SKM-1 (cell line): Measurements from ENCODE around the gene GPR160.

Experiments used
- DNase-seq: peaks from one replicate; lab custom pipeline; 2025; ENCODE audit not compliant: unreplicated experiment; lab: John Stamatoyannopoulos, UW

Gene GPR160

DNA sequence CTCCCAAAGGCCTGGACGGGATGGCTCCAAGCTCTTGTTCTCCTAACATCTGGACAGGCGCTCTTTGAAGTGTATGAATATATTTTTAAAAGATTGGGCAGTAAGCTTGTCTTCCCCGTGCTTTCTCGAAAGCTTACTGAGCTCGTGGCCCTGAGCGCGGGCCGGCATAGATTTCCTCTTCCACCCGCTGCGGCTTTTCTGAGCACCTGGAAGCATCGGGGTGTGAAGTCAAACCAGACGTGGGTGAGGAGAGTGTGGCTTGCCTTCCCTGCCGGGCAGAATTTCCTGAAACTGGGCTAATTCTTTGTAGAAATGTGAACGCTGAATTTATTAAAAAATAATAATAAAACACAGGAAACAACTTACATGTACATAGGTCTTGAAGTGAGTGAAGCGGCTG is 25.9 kb downstream of the GPR160 start:
- no peak for DNase-seq

DNA sequence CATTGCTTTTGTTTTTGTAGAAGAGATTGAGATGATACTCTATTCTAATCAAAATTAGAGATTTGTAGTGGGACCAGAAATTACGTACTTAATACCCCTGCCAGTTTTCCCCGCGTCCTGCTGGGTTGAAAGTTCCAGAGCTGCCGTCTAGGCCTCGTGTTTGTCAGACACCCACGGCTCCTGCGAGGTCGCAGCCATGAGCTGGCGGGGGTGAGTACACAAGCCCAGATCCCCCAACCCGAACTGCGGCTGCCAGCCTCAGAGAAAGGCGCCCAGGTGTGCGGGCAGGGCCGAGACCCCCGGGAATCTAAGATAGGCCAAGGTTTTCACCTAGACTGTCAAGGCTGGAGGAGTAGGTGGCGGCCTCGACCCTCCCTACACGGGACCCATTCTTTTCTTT is 26.3 kb downstream of the GPR160 start:
- no peak for DNase-seq

DNA sequence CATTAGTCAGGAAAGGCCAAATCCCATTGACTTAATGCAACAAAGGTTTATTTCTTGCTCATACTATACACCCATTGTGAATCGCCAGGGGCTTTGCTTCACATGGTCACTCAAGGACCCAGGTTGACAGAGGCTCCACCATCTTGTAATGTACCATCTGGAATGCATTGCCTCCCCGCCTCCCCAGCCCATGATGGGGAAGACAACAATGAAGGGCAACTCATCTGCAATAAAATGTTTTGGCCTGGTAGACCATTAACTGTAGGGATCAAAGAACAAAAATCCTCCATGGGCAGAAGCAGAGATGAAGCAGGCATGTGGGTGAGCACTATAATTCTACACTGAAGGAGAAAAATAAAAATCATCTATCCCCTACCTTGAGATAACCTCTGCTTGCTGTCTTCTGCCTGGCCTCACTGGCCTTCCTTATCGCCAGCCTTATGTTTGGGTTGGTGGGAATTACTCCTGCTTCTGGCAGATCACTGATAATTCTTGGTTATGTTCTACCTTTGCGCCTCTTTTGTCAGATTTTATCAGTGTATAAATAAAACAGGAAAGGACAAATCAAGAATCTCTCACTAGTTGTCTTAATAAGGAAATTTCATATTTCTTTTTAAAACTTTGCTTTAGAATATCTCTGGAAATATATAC is 37.8 kb downstream of the GPR160 start:
- no peak for DNase-seq

DNA sequence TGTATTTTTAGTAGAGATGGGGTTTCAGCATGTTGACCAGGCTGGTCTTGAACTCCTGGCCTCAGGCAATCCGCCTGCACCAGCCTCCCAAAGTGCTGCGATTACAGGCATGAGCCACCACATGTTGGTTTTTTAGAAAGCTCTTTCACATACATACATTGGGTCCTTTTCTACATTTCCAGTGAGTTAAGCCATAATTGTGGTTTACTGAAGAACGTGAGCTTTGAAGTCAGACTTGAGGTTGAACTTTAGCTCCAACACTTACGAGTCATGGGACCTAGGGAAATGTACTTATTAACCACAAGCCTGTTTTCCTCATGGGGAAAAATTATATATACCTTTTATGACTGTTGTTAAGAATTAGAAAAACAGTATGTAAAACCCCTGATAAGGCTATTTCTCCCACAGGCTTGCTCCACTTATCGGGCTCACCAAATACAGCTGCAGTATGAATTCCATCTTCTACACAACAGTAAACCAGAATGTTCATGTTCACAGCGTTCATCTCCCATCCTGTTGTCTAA is 39.0 kb downstream of the GPR160 start:
- DNase-seq = no peak

DNA sequence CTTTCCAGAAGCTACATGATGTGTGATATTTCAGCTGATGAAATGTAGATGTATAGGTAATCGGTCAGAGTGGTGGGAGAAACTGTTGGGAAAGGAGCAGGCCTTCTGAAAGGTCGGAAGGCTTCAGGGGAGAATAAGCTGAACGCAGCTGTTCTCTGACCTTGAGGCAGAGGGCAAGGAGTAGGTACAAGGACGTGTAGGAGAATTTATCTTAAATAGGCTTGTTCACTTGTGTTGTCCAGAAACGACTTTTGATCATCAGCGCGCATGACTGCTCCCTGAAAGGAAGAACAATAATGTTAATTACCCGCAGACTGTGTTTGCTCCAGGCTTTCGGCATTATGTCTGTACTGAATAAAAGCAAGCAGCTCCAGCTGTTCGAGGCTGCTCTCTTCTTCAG is 39.6 kb downstream of the GPR160 start:
- no peak for DNase-seq

DNA sequence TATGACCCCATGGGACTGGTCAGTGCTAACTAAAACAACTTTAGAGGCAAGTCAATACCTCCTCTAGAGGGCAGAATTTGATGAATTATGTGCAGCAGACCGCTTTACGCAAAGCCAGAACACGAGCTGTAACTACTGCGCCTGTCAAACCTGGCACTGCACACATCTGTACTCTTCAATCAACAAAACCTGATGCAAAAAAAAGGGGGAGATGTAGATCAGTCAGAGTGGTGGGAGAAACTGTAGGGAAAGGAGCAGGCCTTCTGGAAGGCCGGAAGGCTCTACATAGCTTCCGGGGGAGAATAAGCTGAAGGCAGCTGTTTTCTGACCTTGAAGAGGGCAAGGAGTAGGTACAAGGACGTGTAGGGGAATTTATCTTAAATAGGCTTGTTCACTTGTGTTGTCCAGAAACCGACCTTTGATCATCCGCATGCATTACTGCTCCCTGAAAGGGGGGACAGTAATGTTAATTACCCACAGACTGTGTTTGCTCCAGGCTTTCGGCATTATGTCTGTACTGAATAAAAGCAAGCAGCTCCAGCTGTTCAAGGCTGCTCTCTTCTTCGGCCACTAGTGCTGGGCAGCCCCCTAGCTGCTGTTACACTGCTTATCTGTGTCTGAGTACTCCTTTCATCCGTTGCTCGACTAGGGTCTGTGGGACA is 41.0 kb downstream of the GPR160 start:
- DNase-seq = no peak

DNA sequence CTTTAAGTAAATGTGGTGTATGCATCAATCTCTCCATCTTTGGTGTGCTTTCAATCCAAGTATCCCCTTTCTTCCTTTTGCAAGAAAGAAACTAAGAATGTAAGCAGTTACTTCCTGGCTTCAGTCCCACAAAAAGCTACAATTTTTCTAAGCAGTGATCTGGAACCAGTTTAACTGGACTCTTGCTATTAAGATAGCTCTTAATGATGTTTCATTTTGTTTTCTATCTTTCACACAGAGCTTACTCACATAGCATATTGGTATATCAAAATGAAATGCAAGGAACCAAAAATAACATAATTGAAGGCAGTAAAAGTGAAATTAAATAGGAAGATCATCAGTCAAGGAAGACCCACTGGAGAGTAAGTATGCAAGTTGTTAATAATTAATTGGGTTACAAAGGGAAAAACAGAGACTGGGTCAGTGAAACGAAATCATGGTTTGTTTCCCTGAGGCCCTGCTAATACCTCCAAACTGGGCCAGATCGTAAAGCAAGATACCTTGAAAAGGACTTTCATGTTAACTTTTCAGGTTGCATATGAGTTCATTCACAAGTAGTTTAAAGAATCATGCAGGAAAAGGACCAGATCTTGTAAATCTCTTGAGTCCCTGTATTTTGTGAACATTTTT is 41.9 kb downstream of the GPR160 start:
- DNase-seq = no peak

DNA sequence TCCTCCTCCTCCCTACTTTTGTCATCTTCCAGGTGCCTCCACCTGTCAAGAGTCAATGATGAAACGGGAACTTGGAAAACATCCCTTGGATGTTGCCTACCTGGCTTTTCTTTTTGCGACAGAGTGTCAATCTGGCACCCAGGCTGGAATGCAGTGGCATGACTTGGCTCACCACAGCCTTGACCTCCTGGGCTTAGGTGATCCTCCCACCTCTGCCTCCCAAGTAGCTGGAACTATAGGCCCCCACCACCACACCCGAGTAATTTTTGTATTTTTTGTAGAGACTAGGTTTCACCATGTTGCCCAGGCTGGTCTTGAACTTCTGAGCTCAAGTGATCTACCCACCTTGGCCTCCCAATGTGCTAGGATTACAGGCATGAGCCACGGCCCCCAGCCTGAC is 42.8 kb downstream of the GPR160 start:
- DNase-seq = no peak

DNA sequence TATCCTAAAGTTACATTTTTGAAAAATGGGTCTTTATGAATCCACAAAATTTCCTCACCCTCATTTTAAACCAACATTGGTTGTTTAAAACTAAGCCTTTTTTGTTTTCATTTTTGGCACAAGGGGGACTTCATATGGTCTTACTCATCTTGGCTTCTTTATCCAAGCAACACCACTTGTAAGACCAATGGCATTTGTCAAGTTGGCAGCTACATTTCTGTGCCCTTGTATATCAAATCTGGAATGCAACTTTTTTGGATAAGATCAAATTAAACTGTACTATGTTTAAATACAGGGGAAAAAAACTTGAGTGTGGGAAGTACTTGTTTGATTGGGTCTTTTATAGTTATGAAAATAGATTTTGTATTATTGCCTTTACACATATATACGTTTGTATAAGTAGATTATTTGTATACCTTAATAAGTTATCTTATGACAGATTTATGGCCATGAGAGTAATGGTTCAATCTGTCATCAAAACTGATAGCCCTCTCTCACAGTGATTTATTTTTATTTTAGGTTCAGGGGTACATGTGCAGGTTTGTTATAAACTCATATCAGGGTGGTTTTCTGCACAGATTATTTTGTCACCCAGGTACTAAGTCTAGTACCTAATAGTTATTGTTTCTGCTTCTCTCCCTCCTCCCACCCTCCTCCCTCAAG is 43.4 kb downstream of the GPR160 start:
- DNase-seq = no peak

DNA sequence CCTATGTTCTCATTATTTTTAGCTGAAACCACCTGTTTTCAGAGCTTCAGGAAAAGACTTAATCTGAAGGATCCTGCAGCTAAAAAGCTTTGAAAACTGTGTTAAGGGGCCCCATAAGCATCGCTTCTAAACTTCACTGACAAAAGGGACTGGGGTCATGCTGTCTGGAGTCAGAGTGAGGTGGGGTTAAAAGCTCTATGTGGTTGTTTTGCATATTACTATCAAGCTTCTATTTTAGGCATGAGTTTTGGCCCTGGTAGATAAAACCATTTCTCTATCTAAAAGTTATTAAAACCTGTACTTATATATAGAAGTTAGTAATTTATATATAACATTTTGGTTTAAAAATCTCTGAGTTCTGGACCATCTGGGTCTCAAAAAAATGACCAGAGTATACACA is 45.5 kb downstream of the GPR160 start:
- DNase-seq = no peak

DNA sequence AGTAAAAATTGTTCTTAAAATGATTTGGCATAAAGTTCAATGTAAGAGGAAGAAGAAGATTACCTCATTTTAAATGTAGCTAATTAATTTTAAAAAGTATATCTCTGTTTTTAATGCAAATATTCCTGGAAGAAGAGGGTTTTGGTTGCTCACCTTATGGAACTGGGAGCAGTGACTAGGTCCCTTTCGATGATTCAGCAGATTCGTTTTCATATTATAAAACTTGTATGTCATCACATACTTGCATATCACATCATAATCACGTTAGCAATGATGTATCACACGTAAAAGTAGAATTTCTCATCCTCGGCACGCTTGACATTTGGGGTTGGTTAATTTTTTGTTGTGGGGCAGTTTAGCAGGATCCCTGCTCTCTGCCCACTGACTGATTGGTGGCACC is 47.6 kb downstream of the GPR160 start:
- no peak for DNase-seq

DNA sequence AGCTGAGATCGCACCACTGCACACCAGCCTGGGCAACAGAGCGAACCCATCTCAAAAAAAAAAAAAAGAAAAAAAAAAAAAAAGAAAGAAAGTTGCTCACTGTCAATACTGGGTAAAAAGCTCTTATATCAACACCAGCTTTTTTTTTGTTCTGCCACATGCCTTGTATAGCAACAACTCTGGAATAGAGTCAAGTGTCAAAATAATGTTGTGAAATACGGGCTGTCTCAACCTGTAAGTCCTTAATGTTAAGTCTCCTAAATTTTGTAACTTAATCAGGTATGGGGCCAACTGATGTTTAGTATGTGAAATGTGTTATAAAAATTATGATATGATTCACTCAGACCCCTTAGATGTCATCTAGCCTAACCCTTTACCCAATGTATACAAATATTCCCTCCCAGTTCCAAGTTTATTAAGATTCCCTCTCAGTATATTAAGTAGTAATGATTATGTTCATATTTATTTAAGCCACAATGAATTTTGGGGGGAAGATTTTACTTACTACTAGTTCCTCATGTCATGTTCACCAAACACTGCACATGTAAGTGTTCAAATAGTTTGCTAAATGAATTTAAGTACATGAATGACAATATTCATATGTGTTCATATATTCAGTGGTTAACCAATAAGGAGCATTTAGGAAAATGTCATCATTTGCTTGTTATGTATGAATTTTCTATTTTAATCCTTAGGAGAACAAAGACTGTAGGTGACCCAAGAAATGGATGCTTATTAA is 52.2 kb downstream of the GPR160 start:
- DNase-seq = no peak

DNA sequence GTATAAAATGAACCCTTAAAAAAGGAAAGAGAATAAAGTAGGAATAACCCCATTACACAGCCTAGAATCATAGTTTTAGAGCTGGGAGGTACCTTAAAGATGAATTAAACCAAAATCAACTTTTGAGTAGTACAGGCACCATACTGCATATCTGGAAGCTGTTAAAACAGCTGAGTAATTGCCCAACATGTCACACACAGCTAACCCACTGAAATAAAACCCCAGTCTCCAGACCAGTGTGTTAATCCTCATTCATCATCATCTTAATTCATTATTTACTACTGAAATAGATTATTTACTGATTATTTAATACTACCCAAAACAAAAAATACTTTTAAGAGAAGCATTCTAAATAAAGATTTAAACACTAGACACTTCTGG is 52.8 kb downstream of the GPR160 start:
- DNase-seq = no peak

DNA sequence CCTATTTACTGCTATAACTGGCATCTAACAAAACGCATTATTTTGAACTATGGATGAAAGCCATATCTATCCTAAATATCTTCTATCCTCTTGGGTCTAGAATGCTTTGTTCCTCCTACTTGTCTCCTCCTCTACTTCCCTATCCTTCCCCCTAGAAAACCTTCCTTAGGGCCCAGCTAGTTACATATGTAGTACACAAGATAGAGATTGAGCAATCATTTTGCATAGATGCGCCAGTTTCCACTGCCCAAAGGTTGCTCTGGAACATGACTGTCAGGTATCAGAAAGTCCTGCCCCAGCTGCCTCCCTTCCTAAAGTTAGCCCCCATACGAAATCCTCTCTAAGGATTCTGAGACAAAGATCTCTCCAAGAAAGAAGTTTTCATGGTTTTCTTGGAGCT is 55.1 kb downstream of the GPR160 start:
- DNase-seq = peak; percentile 31

DNA sequence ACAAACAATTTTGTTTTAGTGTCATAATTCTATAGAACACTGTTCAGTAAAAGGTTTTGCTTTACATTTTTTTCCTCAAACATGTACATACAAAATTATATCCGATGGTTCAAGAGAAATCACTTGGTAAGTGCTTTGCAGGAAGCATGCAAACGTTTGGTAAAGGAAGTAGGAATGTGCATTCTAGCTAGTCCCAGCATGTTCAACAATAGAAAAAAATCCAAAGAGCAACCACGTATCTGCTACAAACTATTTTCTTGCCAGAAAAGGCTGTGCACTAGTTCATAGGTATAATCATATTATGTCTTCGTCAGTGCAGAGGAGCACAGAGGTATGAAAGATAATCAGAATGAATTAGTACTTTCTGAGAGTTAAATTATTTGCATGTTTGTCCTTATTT is 58.0 kb downstream of the GPR160 start:
- DNase-seq = no peak

DNA sequence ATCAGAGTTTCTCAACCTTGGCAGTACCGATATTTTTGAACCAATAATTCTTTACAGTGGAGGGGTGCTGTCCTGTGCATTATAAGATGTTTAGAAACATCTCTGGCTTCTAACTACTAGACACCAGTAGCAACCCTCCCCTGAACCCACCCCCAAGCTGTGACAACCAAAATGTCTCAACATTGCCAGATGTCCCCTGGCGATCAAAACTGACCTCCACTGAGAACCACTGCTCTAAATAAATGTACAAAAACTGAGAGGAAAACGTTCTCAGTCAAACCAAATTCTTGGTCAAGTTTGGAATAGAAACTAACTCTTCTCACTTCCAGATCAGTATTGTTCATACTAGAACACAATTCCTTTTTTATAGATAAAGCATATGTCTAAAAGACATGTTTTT is 58.5 kb downstream of the GPR160 start:
- DNase-seq = no peak

DNA sequence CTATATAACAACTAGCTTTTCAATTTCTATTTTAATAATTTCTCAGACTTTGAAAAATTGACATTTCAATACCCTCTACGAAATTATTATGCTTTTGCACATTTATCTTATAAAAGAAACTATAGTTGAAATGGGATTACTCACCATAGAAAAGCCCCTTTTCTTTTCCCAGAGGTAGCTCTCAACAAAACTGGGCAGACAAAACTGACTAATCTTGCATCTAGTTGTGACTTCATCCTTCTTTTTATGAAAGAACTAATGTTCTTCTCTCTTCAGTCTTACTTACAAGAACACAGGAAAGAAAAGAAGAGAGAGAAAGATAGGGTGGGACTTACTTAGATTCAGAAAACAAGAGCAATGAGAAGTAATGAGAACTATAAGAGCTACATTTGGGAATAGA is 61.0 kb downstream of the GPR160 start:
- no peak for DNase-seq

DNA sequence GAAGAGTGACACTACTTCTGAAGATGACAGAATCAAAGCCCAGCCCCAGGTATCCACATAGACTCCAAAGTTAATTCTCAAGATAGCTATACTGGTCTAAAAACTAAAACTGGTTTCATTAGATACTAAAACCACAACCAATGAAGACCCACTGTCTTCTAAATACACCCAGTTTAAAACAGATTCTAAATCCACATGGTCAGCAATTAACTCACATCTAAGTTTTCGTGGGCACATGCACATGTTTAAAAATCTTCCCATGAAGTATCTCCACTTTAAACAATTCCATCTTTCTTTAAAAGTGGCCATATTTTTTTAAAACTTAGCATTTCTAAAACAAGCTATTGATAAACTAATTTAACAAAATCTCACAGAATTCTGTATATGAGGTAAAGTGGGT is 63.1 kb downstream of the GPR160 start:
- no peak for DNase-seq

DNA sequence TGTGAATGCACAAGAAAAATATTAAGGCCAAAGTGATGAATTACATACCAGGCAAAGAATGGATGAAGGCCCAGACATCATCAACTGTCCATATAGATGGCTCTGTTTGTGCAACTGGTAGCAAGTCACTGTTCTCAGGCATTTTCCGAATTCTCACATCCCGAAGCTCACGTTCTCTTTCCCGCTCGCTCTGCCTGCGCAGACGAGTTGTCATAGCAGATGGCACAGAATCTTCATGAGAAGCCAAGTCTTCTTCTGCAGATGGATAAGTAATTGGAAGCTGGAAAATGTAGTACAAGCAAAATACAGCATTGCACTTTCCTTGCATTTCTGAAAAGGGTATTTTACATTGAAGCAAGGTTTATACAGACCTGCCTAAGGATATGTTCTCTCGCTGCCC is 64.6 kb downstream of the GPR160 start:
- DNase-seq = no peak

DNA sequence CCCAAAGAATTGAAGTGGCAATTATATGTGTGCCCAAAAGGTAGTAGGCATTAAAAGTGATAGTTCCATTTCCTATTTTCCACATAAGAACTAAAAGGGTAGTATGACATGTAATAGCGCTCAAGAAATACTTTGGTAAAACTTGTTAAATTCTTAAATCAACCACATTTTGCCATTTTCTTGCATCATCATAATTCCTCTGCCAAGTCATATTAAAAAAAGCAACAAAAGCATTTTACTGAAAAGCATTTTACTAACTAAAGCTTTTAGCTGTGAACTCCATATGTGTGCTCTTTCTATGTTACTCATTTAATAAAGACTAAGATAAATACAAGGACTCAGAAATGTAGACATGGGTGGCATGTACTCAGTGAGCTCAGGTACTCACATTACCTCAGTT is 70.1 kb downstream of the GPR160 start:
- DNase-seq = no peak

DNA sequence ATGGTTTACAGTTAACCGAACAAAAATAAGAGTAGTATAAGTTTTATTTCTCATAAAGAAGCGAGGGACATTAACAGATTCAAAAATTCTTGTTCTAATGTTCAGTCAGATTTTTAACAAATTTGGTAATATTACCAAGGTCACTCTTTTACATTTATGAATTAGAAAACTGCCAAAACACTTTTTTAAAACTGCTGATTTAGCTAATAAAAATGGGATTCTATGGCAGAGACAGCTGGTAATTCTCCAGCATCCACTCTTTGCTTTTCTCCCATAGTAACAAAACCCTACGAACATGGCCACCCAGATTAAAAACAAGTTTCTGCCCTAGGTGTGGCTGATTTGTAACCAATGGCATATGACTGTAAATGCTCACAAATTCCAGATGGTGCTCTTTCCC is 71.2 kb downstream of the GPR160 start:
- no peak for DNase-seq
